A673 (cell line): ENCODE results near the gene EIF2B2. TPM values are rescaled to one million over a fixed set of nuclear protein-coding genes. Genes with fewer than 3 reads are reported as not detected.

Source experiments
- Bru-seq: library from RNA; stranded (reverse); fragments of 400-500 nt; gene quantifications from one replicate; lab custom pipeline; 2021; lab: Mats Ljungman, UMichigan
- BruChase-seq, 2 experiments: library from RNA; stranded (reverse); fragments of 400-500 nt; gene quantifications; one replicate each; lab custom pipeline; 2021; lab: Mats Ljungman, UMichigan
- BruUV-seq: library from RNA; stranded (reverse); fragments of 400-500 nt; replicated peaks from 2 replicates; lab custom pipeline; 2021; lab: Mats Ljungman, UMichigan
- CTCF ChIA-PET: fragments of 300-600 bp; sonication (Branson Sonifier 250); formaldehyde crosslinking; loops from one replicate; lab custom pipeline; 2022; ENCODE audit warnings: antibody characterized with exemption; lab: Charles Lee
- POLR2A ChIA-PET: fragments of 300-600 bp; sonication (Branson Sonifier 250); formaldehyde crosslinking; loops from one replicate; lab custom pipeline; 2022; ENCODE audit warnings: antibody characterized with exemption; ENCODE audit not compliant: low non-redundant PET; lab: Charles Lee
- DNase-seq: peaks from one replicate; pipeline ENCODE4 v3.0.0-alpha.2; 2015; ENCODE audit warnings: low spot score
- H3K27ac ChIP-seq: fragments of 200-600 bp; sonication (generic); 2 replicates; pipeline ENCODE4 v1.5.1; 2016; ENCODE audit warnings: mixed run types, low read depth, mild to moderate bottlenecking, mixed read lengths, antibody characterized with exemption, low read length; ENCODE audit not compliant: poor library complexity, severe bottlenecking
- H3K27me3 ChIP-seq: fragments of 200-600 bp; sonication (generic); replicated peaks from 2 replicates; pipeline ENCODE4 v1.6.1; 2017; ENCODE audit warnings: mixed run types, low read depth, mild to moderate bottlenecking, mixed read lengths, antibody characterized with exemption, low read length; ENCODE audit not compliant: insufficient read depth, poor library complexity
- H3K36me3 ChIP-seq: fragments of 200-600 bp; sonication (generic); 2 replicates; pipeline ENCODE4 v1.6.1; 2016; ENCODE audit warnings: mixed run types, mild to moderate bottlenecking, mixed read lengths, antibody characterized with exemption, low read length; ENCODE audit not compliant: insufficient read depth, poor library complexity, severe bottlenecking
- H3K4me1 ChIP-seq: fragments of 200-600 bp; sonication (generic); 2 replicates; pipeline ENCODE4 v1.6.1; 2017; ENCODE audit warnings: mixed run types, mild to moderate bottlenecking, mixed read lengths, antibody characterized with exemption, low read length; ENCODE audit not compliant: insufficient read depth, poor library complexity, severe bottlenecking
- H3K4me3 ChIP-seq: fragments of 200-600 bp; sonication (generic); 2 replicates; pipeline ENCODE4 v1.5.1; 2016; ENCODE audit warnings: low read depth, mixed run types, mild to moderate bottlenecking, mixed read lengths, low read length; ENCODE audit not compliant: poor library complexity, severe bottlenecking
- H3K9me3 ChIP-seq: fragments of 200-600 bp; sonication (generic); 2 replicates; pipeline ENCODE4 v1.6.1; 2016; ENCODE audit warnings: mixed run types, low read depth, mild to moderate bottlenecking, mixed read lengths, antibody characterized with exemption, low read length; ENCODE audit not compliant: poor library complexity, severe bottlenecking
- CTCF ChIP-seq: fragments of 300-800, 200-600 bp; sonication (generic); conservative IDR thresholded peaks from 2 replicates; pipeline ENCODE4 v1.5.1; 2017; ENCODE audit warnings: low read depth, mild to moderate bottlenecking, antibody characterized with exemption, low read length, moderate library complexity, mixed read lengths
- EZH2 ChIP-seq: fragments of 200-600 bp; sonication (generic); IDR thresholded peaks from 2 replicates; pipeline ENCODE4 v1.6.1; 2017; ENCODE audit warnings: borderline replicate concordance, low read depth, mild to moderate bottlenecking, mixed read lengths, antibody characterized with exemption, low read length; ENCODE audit not compliant: poor library complexity, severe bottlenecking
- intact Hi-C: fragments of 100-400 bp; cut with micrococcal nuclease; formaldehyde crosslinking; loops from one replicate; pipeline ENCODE4 v1.10.0; 2022; ENCODE audit not compliant: unreplicated experiment
- long read RNA-seq: library from polyadenylated mRNA; stranded (forward); transcript quantifications from one replicate; pipeline ENCODE4 v2.0.0, GENCODE V29; 2022
- total RNA-seq: library from RNA; stranded (reverse); gene quantifications from 2 replicates; pipeline ENCODE4 v1.2.3, GENCODE V29; 2021

Gene EIF2B2
- total RNA-seq (93.3 and 106 TPM in 2 replicates), Bru-seq, nascent RNA (percentile 85 among the genes with signal in this experiment), BruChase-seq, experiment 1, labeled RNA remaining after a 2-hour chase (percentile 70 among the genes with signal in this experiment), BruChase-seq, experiment 2, labeled RNA remaining after a 6-hour chase (percentile 82 among the genes with signal in this experiment)
- long read RNA-seq, full-length matches to known transcripts, result 147 of 165 reads
- long read RNA-seq, partial matches to known transcripts, result 13 of 165 reads
- long read RNA-seq, other reads (novel, unspliced or antisense), result 5 of 165 reads

GRCh38 chr14:75002392-75003249, at the start of gene EIF2B2:
Gene EIF2B2, plus strand, starts transcription at chr14:75002921. Its CDS starts 70 bp downstream, at chr14:75002991.
- TF ChIP-seq CTCF (no peak), EZH2 (no peak)
- POLR2A ChIA-PET, result no interaction called here

GRCh38 chr14:74953686-74954085, 49.0 kb upstream of the EIF2B2 start:
- BruUV-seq, result no TSS peak
- Histone ChIP-seq H3K4me3 (peak overlapping the region; percentile 92), H3K27ac (peak overlapping the region; percentile 72), H3K4me1 (peaks cover 15% of the 10 kb centered on the region), H3K27me3 (no peaks in the 10 kb centered on the region), H3K36me3 (no peaks in the 10 kb centered on the region), H3K9me3 (no peaks in the 10 kb centered on the region)
- intact Hi-C loops, result loop anchor here (5.0 kb wide), 1 partner anchor 114 kb away; the partner anchor contains the start of gene ZC2HC1C
- CTCF ChIA-PET, result no interaction called here
- POLR2A ChIA-PET, result interaction anchor here (0.6 kb wide), 1 partner anchor 87 kb away, joined by 6 read pairs; no protein-coding TSS in a partner anchor
- DNase-seq, result no peak
- no peak for TF ChIP-seq EZH2
- TF ChIP-seq CTCF, result no peak

More at GRCh38 chr14:75002392-75003249, at the start of gene EIF2B2:
- DNase-seq, result peak; percentile 99
- BruUV-seq, result no TSS peak
- Histone ChIP-seq H3K27ac (peak within 1 kb of the TSS; percentile 77), H3K27me3 (no peaks in the 10 kb centered on the region), H3K4me3 (peak within 1 kb of the TSS; percentile 85), H3K9me3 (peaks cover 6% of the 10 kb centered on the region), H3K4me1 (peaks cover 11% of the 10 kb centered on the region), H3K36me3 (peaks cover 30% of the 10 kb centered on the region)
- intact Hi-C loops, result no loop called here
- CTCF ChIA-PET, result interaction anchor here (1.0 kb wide), 1 partner anchor 23 kb away, joined by 3 read pairs; no protein-coding TSS in a partner anchor

GRCh38 chr14:74954232-74954946, 48.3 kb upstream of the EIF2B2 start:
- Histone ChIP-seq H3K27me3 (no peaks in the 10 kb centered on the region), H3K9me3 (no peaks in the 10 kb centered on the region), H3K4me3 (peak overlapping the region; percentile 92), H3K27ac (peak overlapping the region; percentile 72), H3K36me3 (no peaks in the 10 kb centered on the region), H3K4me1 (peaks cover 15% of the 10 kb centered on the region)
- no peak for TF ChIP-seq CTCF
- TF ChIP-seq EZH2, result no peak
- ChIA-PET POLR2A (interaction anchor here (0.6 kb wide), 1 partner anchor 87 kb away, joined by 6 read pairs; no protein-coding TSS in a partner anchor), CTCF (no interaction called here)
- DNase-seq, result peak; percentile 72
- intact Hi-C loops, result loop anchor here (5.0 kb wide), 1 partner anchor 113 kb away; the partner anchor contains the start of gene ZC2HC1C
- no TSS peak for BruUV-seq
